Breast epithelium (tissue), 3 donors: ENCODE results near the gene CLGN.

Experiments
- CTCF ChIP-seq, 3 donors: fragments of 450-650 bp; IDR thresholded peaks; one replicate each; pipeline ENCODE4 v1.5.1; 2016 to 2017; ENCODE audit warnings: antibody characterized with exemption in 3 of 3, mild to moderate bottlenecking in 3 of 3, moderate library complexity in 3 of 3
- POLR2A ChIP-seq: fragments of 450-650 bp; IDR thresholded peaks from one replicate; pipeline ENCODE4 v1.6.1; 2016; ENCODE audit warnings: antibody characterized with exemption, mild to moderate bottlenecking, moderate library complexity
- POLR2AphosphoS5 ChIP-seq, 3 donors: sonication (generic); formaldehyde crosslinking; IDR thresholded peaks; one replicate each; pipeline ENCODE4 v1.6.1; 2017; ENCODE audit warnings: antibody characterized with exemption in 3 of 3

DNA sequence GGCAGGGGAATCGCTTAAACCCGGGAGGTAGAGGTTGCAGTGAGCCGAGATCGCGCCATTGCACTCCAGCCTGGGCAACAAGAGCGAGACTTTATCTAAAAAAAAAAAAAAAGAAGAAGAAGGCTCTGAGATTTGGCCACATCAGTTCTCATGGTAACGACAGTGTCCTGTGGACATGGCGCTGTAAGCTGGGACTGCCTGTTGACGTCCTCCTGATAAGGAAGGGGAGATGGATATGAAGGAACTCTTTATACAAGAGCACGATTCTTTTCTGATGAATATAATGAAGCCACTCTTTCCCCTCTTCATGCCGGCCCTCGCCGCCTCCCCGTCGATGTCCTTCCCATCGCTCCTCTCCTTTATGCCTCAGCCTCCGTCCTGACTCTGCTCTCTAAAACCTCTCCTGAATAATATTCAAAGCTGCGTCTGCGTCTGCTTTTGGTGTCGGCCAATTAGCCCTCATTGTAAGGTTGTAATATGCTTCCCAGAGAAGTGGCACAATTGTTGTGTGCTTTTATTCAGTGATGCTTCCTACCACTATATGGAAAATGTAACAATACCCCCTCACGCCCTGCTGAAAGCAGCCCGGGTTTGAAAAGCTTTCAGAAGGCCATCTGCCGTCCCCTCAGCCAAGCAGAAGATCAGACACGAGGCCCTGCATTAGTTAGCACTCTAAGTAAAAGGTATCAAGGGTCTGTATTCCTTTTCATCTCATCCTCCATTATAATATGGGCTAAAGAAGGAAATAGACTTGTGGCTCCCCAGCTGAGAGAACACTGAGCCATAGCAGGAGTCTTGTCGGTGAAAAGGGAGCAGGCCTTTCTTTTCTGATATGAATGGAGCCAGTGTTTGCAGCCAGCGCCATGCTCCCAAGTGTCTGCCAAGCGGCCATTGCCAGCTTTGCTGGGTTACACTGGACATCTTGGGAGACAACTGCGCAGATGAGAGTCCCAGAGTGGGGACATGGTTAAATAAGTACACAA is 76.1 kb downstream of the CLGN start:
- TF ChIP-seq POLR2A (no peak), POLR2AphosphoS5 (IDR thresholded peaks at IDR 0.05) (no peak), CTCF (IDR thresholded peaks at IDR 0.05) (no peak)
